Parathyroid adenoma (tissue), 2 donors: ENCODE data around the gene ADAMTSL1.

Source experiments
- H2AFZ ChIP-seq: fragments of 300-600 bp; sonication (generic); one replicate; pipeline ENCODE4 v1.7.0; 2017; ENCODE audit warnings: antibody characterized with exemption, mild to moderate bottlenecking
- H3K27ac ChIP-seq: fragments of 300-600 bp; sonication (generic); one replicate; pipeline ENCODE4 v1.7.0; 2017
- H3K27me3 ChIP-seq: fragments of 300-600 bp; sonication (generic); one replicate; pipeline ENCODE4 v1.7.0; 2017; ENCODE audit warnings: low read length; ENCODE audit not compliant: control insufficient read depth, insufficient read depth
- H3K36me3 ChIP-seq: fragments of 300-600 bp; sonication (generic); one replicate; pipeline ENCODE4 v1.7.0; 2017; ENCODE audit warnings: low read length; ENCODE audit not compliant: control insufficient read depth, insufficient read depth
- H3K4me1 ChIP-seq: fragments of 300-600 bp; sonication (generic); one replicate; pipeline ENCODE4 v1.7.0; 2017; ENCODE audit warnings: control low read depth
- H3K4me2 ChIP-seq: fragments of 300-600 bp; sonication (generic); one replicate; pipeline ENCODE4 v1.7.0; 2017; ENCODE audit warnings: low read length
- H3K4me3 ChIP-seq: fragments of 300-600 bp; sonication (generic); one replicate; pipeline ENCODE4 v1.7.0; 2017; ENCODE audit warnings: low read depth, low read length
- H3K79me2 ChIP-seq: fragments of 300-600 bp; sonication (generic); one replicate; pipeline ENCODE4 v1.7.0; 2017; ENCODE audit warnings: control low read depth
- H3K9ac ChIP-seq: fragments of 300-600 bp; sonication (generic); one replicate; pipeline ENCODE4 v1.7.0; 2017; ENCODE audit warnings: mild to moderate bottlenecking
- H3K9me3 ChIP-seq: fragments of 300-600 bp; sonication (generic); one replicate; pipeline ENCODE4 v1.7.0; 2017; ENCODE audit warnings: low read length; ENCODE audit not compliant: control insufficient read depth
- CTCF ChIP-seq: fragments of 300-600 bp; sonication (generic); IDR thresholded peaks from one replicate; pipeline ENCODE4 v1.7.0; 2017; ENCODE audit warnings: antibody characterized with exemption, mild to moderate bottlenecking
- donor health status: primary hyperparathyroidism.

ADAMTSL1 gene

GRCh38 chr9:18768951-18769622 lies 295.1 kb downstream of the ADAMTSL1 start:
- Histone ChIP-seq H3K79me2 (no peaks in the 10 kb centered on the region), H3K4me3 (no peak overlapping the region), H3K27ac (no peak overlapping the region), H3K27me3 (no peaks in the 10 kb centered on the region), H3K9me3 (no peaks in the 10 kb centered on the region), H3K4me2 (no peak overlapping the region), H3K9ac (no peak overlapping the region), H2AFZ (no peak overlapping the region), H3K4me1 (no peaks in the 10 kb centered on the region), H3K36me3 (no peaks in the 10 kb centered on the region)
- TF ChIP-seq CTCF, result no peak

- no peak overlapping the region for H3K4me2 ChIP-seq
- no peak overlapping the region for H2AFZ ChIP-seq
- no peaks in the 10 kb centered on the region for H3K27me3 ChIP-seq
- no peak overlapping the region for H3K9ac ChIP-seq
- H3K4me1 ChIP-seq, result no peaks in the 10 kb centered on the region
- no peaks in the 10 kb centered on the region for H3K36me3 ChIP-seq
- no peaks in the 10 kb centered on the region for H3K9me3 ChIP-seq
- no peaks in the 10 kb centered on the region for H3K79me2 ChIP-seq
- H3K27ac ChIP-seq, result no peak overlapping the region
- TF ChIP-seq CTCF, result no peak
- no peak overlapping the region for H3K4me3 ChIP-seq
Measured at GRCh38 chr9:18770131-18770908, 296.4 kb downstream of the ADAMTSL1 start.

GRCh38 chr9:18771011-18771410 lies 297.1 kb downstream of the ADAMTSL1 start:
- Histone ChIP-seq H3K9ac (no peak overlapping the region), H3K4me2 (no peak overlapping the region), H3K36me3 (no peaks in the 10 kb centered on the region), H3K9me3 (no peaks in the 10 kb centered on the region), H3K27me3 (no peaks in the 10 kb centered on the region), H3K27ac (no peak overlapping the region), H3K4me3 (no peak overlapping the region), H3K4me1 (no peaks in the 10 kb centered on the region), H3K79me2 (no peaks in the 10 kb centered on the region), H2AFZ (no peak overlapping the region)
- TF ChIP-seq CTCF, result no peak

- TF ChIP-seq CTCF, result no peak
- H3K79me2 ChIP-seq, result no peaks in the 10 kb centered on the region
- H2AFZ ChIP-seq, result no peak overlapping the region
- H3K9ac ChIP-seq, result no peak overlapping the region
- H3K4me3 ChIP-seq, result no peak overlapping the region
- no peak overlapping the region for H3K4me2 ChIP-seq
- no peak overlapping the region for H3K27ac ChIP-seq
- no peaks in the 10 kb centered on the region for H3K36me3 ChIP-seq
- H3K9me3 ChIP-seq, result no peaks in the 10 kb centered on the region
- H3K4me1 ChIP-seq, result no peaks in the 10 kb centered on the region
- H3K27me3 ChIP-seq, result no peaks in the 10 kb centered on the region
Measured at GRCh38 chr9:18771763-18772162, 297.8 kb downstream of the ADAMTSL1 start.
